K562 (cell line): Measurements from ENCODE around the gene B3GNT9. TPM values are rescaled to one million over a fixed set of nuclear protein-coding genes. Genes with fewer than 3 reads are reported as not detected.

ENCODE experiments used
- CREB3L1 ChIP-seq: fragments of 450-650 bp; IDR thresholded peaks from 2 replicates; pipeline ENCODE4 v1.6.1; 2014; ENCODE audit warnings: low read depth, mild to moderate bottlenecking, moderate library complexity, borderline replicate concordance
- ESRRB ChIP-seq: fragments of 250-450 bp; sonication (Bioruptor Pico); IDR thresholded peaks from 2 replicates; pipeline ENCODE4 v1.5.0; 2020; ENCODE audit warnings: mild to moderate bottlenecking, moderate library complexity, borderline replicate concordance
- FOXP1 ChIP-seq: sonication (generic); formaldehyde crosslinking; IDR thresholded peaks from 2 replicates; pipeline ENCODE4 v1.8.0; 2022; ENCODE audit warnings: mild to moderate bottlenecking, missing genetic modification reagents
- GABPB2 ChIP-seq: fragments of 250-450 bp; sonication (Bioruptor Pico); conservative IDR thresholded peaks from 2 replicates; pipeline ENCODE4 v1.5.1; 2021; ENCODE audit warnings: mild to moderate bottlenecking
- GTF2B ChIP-seq: IDR thresholded peaks from 2 replicates; pipeline ENCODE4 v1.6.1; 2011; ENCODE audit not compliant: insufficient read length; ENCODE audit errors: extremely low read depth
- GTF3C2 ChIP-seq: IDR thresholded peaks from 3 replicates; pipeline ENCODE4 v1.6.1; 2011; ENCODE audit warnings: borderline replicate concordance, mild to moderate bottlenecking, moderate library complexity; ENCODE audit not compliant: insufficient read length; ENCODE audit errors: extremely low read depth
- KLF10 ChIP-seq: fragments of 250-450 bp; sonication (Bioruptor Pico); IDR thresholded peaks from 2 replicates; pipeline ENCODE4 v1.6.1; 2021; ENCODE audit warnings: matching md5 sums
- NR2F6 ChIP-seq: fragments of 450-650 bp; formaldehyde crosslinking; IDR thresholded peaks from 2 replicates; pipeline ENCODE4 v1.4.0; 2020; ENCODE audit warnings: mild to moderate bottlenecking
- POLR2AphosphoS2 ChIP-seq: IDR thresholded peaks from 2 replicates; pipeline ENCODE4 v1.6.1; 2012; ENCODE audit warnings: low read length, improper control_type of control experiment
- SETDB1 ChIP-seq: IDR thresholded peaks from one replicate; pipeline ENCODE4 v1.6.1; 2012; ENCODE audit warnings: low read length, control low read depth, inconsistent platforms
- SMAD3 ChIP-seq: fragments of 450-650 bp; formaldehyde crosslinking; conservative IDR thresholded peaks from 2 replicates; pipeline ENCODE4 v1.4.0; 2020; ENCODE audit warnings: mild to moderate bottlenecking
- TFAM ChIP-seq: fragments of 250-450 bp; sonication (Bioruptor Pico); conservative IDR thresholded peaks from 2 replicates; pipeline ENCODE4 v1.5.0; 2021; ENCODE audit warnings: mild to moderate bottlenecking, moderate library complexity
- ZBTB9 ChIP-seq: fragments of 450-650 bp; formaldehyde crosslinking; IDR thresholded peaks from 2 replicates; pipeline ENCODE4 v1.4.0; 2020; ENCODE audit warnings: mild to moderate bottlenecking, moderate library complexity
- ZNF232 ChIP-seq: sonication (generic); formaldehyde crosslinking; IDR thresholded peaks from 2 replicates; pipeline ENCODE4 v1.8.0; 2022; ENCODE audit warnings: mild to moderate bottlenecking, missing genetic modification reagents
- ZNF584 ChIP-seq: fragments of 200-800 bp; sonication (Bioruptor generic); IDR thresholded peaks from 2 replicates; pipeline ENCODE4 v1.6.1; 2016; ENCODE audit warnings: low read depth, mild to moderate bottlenecking, missing genetic modification characterization, missing compliant biosample characterization
- polyA plus RNA-seq, 8 experiments: library from polyadenylated mRNA; depleted of rRNA in 4 of 8; stranded (reverse) in 5 of 8; unstranded in 3 of 8; fragments of >200 nt; fragmentation: Nextera tagmentation in 2 of 8; fragmentation: Illumina TruSeq in 1 of 8; extraction: Ambion mirVana in 2 of 8; extraction: Trizol in 1 of 8; gene quantifications; 2 replicates each; pipeline versions ENCODE4 v1.2.1 to v1.2.3, GENCODE V29; 2011 to 2014; ENCODE audit warnings: inconsistent platforms in 1 of 8, missing spikeins in 1 of 8
- total RNA-seq, 7 experiments: library from RNA; depleted of rRNA in 6 of 7; stranded (reverse); fragments of >200 nt in 6 of 7; fragmentation: Illumina TruSeq in 2 of 7; extraction: Trizol in 2 of 7; gene quantifications; 2 replicates each; pipeline versions ENCODE4 v1.2.1 to v1.2.3, GENCODE V29; 2011 to 2021; ENCODE audit warnings: low replicate concordance in 1 of 7

B3GNT9 gene
- total and polyA plus RNA-seq, 9 of the 15 experiments (the other 6 are each of a cell fraction or from before 2014, with no cell fraction given) = 0.01 to 1.8 (median 1.1) TPM; not detected in 1

- TF ChIP-seq GTF2B = no peak
- TF ChIP-seq GABPB2 (CRISPR knock-in tag) = no peak
- TF ChIP-seq ZNF232 = no peak
- no peak for TF ChIP-seq CREB3L1
- TF ChIP-seq SETDB1 = no peak
- TF ChIP-seq SMAD3 (CRISPR knock-in tag) = no peak
- TF ChIP-seq ESRRB (CRISPR knock-in tag) = no peak
- TF ChIP-seq POLR2AphosphoS2 = no peak
- no peak for TF ChIP-seq TFAM (CRISPR knock-in tag)
- TF ChIP-seq KLF10 (CRISPR knock-in tag) = no peak
- TF ChIP-seq ZNF584 (CRISPR knock-in tag) = no peak
- TF ChIP-seq GTF3C2 = no peak
- no peak for TF ChIP-seq NR2F6 (CRISPR knock-in tag)
- no peak for TF ChIP-seq FOXP1 (CRISPR knock-in tag)
- TF ChIP-seq ZBTB9 (CRISPR knock-in tag) = no peak
These were observed 6.4 kb upstream of the B3GNT9 start (continued) for GRCh38 chr16:67157106-67157748.
